A549 (cell line): ENCODE measurements around the gene ARID1B.

Experiments used
- EHMT2 ChIP-seq: fragments of 200-600 bp; sonication (generic); IDR thresholded peaks from 2 replicates; pipeline ENCODE4 v1.6.1; 2016; ENCODE audit warnings: antibody characterized with exemption, low read depth, mild to moderate bottlenecking, moderate library complexity
- EP300 ChIP-seq, 2 experiments: fragments of >200 bp; sonication (Bioruptor Twin); formaldehyde crosslinking; IDR thresholded peaks; 2 replicates in 1 of 2; 3 replicates in 1 of 2; pipeline ENCODE4 v1.6.1; 2016 to 2017
- HDAC2 ChIP-seq: fragments of 200-600 bp; sonication (generic); IDR thresholded peaks from 2 replicates; pipeline ENCODE4 v1.6.1; 2016
- POLR2A ChIP-seq: IDR thresholded peaks from 2 replicates; pipeline ENCODE4 v1.6.1; 2012; ENCODE audit warnings: mild to moderate bottlenecking, low read length
- RCOR1 ChIP-seq: fragments of 150-350 bp; IDR thresholded peaks from 2 replicates; pipeline ENCODE4 v1.6.1; 2014; ENCODE audit warnings: antibody characterized with exemption, low read length, low read depth
- REST ChIP-seq: fragments of 200-600 bp; sonication (generic); IDR thresholded peaks from 2 replicates; pipeline ENCODE4 v1.6.1; 2016; ENCODE audit warnings: antibody characterized with exemption, mild to moderate bottlenecking, moderate library complexity
- USF2 ChIP-seq: fragments of 450-650 bp; IDR thresholded peaks from 2 replicates; pipeline ENCODE4 v1.6.1; 2014; ENCODE audit warnings: antibody characterized with exemption
- TF ChIP-seq, protein P1 (sequence below): fragments of >200 bp; sonication (Bioruptor Twin); formaldehyde crosslinking; IDR thresholded peaks from 3 replicates; pipeline ENCODE4 v1.5.1; 2016
- TF ChIP-seq, protein P2 (sequence below): IDR thresholded peaks from 2 replicates; pipeline ENCODE4 v1.6.1; 2012

DNA sequence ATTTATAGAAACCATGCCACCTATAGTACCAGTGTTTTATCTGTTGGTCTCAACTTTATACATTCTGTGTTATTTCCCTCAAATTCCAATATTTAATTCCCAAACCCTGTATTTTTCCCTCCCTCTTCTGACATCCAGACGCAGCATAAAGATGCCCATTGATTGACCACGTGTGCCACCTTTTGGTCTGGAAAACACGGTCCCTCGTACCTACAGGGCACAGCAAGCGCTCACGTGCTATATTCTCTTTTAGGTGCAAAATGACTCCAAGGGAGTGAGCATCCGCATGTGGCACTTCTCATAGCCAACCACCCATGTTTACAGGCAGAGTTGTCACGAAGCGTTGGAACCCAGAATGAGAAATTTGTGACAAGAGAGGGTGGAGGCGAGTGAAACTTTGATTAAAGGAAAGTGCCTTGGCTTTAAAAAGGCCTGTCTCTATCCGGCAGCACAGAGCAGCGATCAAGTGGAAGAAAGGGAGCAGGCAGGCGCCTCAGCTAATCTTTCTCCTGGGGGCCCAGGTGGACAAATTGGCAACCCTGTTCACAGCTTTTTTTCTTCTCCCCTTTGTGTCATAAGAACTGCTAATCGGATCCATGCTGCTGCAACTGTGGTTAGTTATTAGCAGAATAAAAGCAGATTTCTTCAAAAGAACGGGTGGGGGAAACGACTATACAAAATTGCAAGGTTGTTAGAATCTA lies 320.2 kb downstream of the ARID1B start:
- TF ChIP-seq, protein P1, sequence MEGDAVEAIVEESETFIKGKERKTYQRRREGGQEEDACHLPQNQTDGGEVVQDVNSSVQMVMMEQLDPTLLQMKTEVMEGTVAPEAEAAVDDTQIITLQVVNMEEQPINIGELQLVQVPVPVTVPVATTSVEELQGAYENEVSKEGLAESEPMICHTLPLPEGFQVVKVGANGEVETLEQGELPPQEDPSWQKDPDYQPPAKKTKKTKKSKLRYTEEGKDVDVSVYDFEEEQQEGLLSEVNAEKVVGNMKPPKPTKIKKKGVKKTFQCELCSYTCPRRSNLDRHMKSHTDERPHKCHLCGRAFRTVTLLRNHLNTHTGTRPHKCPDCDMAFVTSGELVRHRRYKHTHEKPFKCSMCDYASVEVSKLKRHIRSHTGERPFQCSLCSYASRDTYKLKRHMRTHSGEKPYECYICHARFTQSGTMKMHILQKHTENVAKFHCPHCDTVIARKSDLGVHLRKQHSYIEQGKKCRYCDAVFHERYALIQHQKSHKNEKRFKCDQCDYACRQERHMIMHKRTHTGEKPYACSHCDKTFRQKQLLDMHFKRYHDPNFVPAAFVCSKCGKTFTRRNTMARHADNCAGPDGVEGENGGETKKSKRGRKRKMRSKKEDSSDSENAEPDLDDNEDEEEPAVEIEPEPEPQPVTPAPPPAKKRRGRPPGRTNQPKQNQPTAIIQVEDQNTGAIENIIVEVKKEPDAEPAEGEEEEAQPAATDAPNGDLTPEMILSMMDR = no peak
- TF ChIP-seq EP300 (IDR thresholded peaks at IDR 0.05) = no peak
- no peak for TF ChIP-seq POLR2A
- TF ChIP-seq USF2 = no peak
- TF ChIP-seq REST = no peak
- TF ChIP-seq EHMT2 = no peak
- TF ChIP-seq, protein P2, sequence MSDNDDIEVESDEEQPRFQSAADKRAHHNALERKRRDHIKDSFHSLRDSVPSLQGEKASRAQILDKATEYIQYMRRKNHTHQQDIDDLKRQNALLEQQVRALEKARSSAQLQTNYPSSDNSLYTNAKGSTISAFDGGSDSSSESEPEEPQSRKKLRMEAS = no peak
- TF ChIP-seq HDAC2 = no peak
- TF ChIP-seq RCOR1 = no peak
